Right lung (tissue), 5 donors: Measurements from ENCODE around the gene CLCNKB. TPM values are rescaled to one million over a fixed set of nuclear protein-coding genes. Genes with fewer than 3 reads are reported as not detected.
A peak's percentile ranks its signal among the peaks of the same experiment; 100 is the strongest.
"Not testable (repeated sequence)": the region's sequence is repeated elsewhere in the genome, so short reads cannot be mapped to it uniquely, and the experiment has no call there.

Experiments
- DNase-seq, 2 donors: peaks; one replicate each; pipeline ENCODE4 v3.0.0-alpha.2; 2013
- polyA plus RNA-seq, 5 donors: library from polyadenylated mRNA; unstranded; fragments of 120-200 nt; gene quantifications; one replicate each; pipeline versions ENCODE4 v1.2.1 to v1.2.3, GENCODE V29; 2013; ENCODE audit warnings: inconsistent platforms in 1 of 5, low replicate concordance in 1 of 5; ENCODE audit not compliant: insufficient read length in 5 of 5, insufficient read depth in 1 of 5

The CLCNKB gene
- polyA plus RNA-seq, 5 donors = 4.7 to 6.3 (median 5.7) TPM

DNA sequence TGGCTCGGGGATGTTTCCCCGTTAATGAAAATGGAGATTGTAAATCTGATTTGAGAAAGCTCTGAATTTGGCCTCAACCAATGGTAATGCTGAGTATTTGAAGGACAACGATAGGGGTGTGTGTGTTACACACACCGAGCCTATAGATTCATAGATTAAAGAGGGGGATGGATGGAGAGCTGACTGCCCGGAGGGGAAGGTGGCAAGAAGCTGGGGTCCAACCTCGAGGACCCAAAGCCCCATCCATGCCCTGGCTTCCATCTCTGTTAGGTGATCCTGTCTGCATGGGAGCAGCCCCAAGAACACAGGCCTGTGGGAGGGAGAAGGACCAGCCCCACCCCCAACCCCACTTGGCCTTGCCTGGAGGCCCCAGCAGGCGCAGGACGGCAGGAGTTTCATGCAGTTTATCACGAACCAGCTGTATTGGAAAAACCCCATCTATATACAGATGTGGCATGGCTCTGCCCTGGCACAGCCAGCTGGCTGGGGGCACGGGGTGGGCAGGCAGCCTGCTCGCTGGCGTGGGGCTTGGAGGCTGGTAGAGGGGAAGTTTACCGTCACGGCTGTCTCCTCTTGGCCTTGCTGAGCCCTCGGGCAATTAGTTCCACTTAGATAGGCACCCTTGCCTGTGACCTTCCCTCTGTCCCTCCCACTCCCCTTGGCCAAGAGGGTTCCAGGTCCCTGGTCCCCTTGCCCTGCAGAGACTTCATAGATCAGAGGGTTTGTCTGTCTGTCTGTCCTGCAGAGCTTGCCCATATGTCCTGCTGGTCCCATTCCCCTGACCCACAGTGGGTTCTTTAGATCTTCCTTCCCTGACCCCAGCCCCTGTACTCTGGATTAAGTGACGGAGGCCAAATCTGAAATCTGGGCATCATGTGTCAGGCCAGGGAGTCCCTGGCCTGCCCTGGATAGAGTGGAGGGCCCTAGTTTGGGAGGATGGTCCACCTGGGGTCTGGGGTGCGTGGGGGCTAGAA lies 28.8 kb upstream of the CLCNKB start:
- no peak for DNase-seq

DNA sequence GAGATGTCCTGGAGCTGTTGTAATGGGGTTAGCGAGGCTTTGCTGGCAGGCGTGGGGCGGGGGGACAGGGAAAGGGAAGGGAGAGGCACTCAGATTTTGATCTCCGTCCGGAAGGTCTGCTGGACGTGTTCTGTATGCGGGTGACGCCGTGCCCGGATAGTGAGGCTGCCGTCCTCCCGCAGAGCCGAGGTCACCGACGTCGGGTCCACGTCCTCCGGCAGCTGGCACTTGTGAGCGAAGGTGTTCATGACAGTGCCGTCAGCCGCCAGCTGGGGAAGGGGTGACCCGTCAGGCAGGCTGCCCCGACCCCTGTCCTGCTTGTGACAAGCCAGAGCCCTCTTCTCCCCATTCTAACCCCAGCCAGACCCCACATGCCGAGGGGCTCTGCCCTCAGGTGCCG lies 28.1 kb upstream of the CLCNKB start:
- DNase-seq = no peak

DNA sequence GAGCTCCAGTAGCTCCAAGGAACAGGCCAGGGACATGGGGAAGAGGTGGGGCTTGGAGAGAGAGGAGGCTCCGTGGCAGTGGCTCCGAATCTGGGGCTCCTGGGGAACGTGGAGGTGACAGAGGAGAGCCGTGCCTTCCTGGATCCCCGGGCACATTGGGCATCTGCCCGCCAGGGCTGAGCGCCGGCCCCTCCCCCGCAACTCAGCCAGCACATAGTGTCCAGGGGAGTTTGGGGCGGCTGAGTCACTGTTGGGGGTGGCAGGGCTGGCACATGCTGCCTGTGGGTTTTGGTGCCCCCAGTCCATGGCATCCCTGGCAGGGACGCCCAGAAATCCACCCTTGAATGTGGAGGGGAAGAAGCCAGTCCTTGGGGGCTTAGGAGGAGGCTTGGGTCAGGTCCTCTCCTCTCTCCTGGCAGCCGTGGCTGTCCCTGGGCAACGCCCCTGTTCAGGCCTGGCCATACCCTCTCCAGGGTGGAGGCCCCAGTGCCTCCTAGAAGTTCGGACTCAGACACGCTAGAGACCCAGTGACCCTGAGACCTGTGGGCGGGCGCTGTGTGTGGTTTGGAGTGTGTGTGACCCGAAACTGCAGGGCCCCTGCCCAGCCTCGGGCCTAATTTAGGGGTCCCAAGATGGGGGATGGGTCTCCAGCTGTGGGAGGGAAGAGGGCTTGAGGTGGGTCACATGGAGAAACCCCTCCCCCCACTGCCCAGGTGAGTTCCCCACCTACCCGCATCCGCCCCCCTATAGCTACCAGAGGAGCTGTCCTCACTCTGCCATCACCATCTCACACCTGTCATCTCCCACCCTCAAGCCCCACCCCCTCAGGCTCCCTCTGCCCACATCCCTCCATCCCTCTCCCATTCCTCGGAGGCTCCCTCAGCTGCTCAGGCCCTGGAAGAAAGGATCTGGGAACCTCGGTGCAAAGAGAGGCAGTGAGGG lies 27.4 kb upstream of the CLCNKB start:
- no peak for DNase-seq

DNA sequence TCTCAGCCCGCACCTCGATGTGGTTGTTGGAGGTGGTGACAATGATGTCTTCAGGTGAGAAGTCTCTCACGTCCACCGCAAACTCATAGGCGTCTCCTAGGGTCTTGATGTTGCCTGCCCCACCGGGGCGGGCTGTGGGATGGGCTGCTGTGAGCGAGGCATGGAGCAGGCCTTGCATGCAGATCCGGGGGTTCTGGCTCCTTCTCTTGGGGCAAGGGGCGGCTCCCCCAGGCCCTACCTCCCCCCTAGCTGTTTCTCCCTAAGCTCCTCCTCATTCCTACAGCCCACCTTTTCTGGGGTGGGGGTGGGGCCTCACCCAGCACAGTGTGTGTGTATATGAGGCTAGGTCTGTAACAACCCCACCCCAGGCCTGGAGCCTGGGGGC lies 26.5 kb upstream of the CLCNKB start:
- no peak for DNase-seq

DNA sequence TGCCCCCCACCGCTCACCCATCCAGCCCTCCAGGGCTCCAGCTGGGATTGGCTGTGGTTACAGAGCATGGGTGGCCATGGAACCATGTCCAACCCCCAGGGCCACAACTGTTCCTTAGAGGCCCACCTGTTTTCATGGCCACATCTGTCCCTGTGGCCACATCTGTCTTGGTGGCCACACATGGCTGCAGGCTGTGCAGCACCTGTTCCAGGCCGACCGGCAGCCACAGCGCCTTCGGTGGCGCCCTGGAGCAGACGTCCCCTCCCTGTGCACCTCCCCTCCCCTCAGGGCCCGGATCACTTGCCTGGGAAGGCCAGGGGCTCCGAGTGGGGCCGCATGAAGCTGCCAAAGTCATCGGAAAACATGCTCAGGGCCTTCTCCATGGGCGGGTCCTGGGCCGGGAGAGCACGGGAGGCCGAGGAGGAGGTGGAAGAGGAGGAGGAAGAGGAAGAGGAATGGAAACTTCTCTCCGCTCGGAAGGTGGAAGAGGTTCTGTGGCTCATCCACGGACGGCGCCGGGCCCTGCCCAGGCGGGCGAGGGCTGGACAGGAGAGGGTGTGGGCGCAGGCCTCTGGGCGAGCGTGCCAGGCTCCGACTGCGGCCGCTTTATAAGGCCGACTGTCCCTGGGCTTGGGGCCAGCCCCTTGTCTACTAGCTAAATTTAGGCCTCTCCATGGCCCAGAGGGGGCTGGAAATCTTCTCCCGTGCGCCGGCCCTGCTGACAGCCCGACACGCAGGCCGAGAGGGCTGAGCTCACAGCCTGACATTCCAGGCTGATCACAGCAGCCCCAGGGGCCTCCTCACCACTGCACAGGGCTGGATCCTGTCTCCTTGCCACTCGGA lies 25.9 kb upstream of the CLCNKB start, which contains the start of gene HSPB7:
HSPB7 (minus strand) TSS at position 583 of the 843 bp plus-strand sequence; CDS start at position 503, 80 bp downstream.
- DNase-seq = peak; percentile 68 to 80

DNA sequence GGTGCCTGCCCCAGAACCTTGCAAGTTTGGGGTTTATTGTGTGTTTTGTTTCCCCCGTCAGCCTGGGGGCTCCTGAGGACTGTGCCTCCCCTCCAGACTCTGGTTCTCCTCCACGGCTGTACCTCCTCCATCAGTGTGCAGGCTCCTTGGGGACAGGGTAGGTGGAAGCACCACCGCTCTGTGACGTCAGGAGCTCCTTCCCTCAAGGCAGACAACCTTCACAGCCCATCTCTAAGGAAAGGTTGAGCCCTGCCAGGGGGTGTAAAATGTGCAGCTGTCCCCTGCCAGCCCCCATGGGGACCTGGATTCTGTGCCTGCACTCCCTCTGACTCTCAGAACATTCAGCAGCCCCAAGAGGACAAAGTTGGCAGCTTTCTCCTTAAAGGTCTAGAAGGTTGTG lies 25.3 kb upstream of the CLCNKB start:
- DNase-seq = no peak

DNA sequence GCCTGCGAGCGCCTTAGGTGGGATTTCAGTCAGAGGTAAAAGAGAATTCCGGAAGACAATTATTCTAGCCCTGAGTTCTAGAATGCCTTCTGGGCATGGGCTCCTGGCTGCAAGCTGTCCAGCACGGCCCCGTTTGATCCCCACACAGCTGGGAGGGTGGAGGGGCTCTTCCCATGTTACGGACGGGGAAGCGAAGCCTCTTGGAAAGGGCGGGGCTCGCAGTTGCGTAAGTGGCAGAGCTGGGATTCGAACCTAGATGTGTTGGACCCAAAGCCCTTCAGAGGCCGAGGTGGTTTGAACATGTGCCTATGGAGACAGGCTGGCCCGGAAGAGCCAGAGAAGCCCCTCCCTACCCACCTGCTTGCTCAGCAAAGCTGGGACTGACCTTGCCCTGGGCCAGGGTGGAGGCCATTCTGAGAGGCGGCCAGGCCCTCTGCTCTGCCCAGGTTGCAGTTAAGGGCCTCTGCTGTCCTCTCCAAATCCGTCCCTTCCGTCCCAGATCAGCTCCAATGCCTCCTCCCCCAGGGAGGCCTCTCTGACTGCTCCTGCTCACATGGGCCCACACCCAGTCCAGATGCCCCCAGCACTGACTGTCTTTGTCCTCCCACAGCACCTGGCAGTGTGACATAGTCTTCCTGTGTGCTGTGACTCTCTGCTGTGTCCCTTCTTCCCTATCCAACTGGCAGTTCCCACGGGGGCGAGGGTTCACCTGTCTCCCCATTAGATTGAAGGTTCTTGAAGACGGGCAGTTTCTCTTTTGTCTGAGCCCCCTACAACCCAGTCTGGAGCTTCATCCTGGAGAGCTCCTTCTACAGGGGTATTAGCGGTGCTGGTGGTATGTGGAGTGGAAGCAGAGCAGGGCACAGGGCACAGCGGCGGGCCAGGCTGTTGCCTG lies 24.6 kb upstream of the CLCNKB start:
- DNase-seq = no peak

DNA sequence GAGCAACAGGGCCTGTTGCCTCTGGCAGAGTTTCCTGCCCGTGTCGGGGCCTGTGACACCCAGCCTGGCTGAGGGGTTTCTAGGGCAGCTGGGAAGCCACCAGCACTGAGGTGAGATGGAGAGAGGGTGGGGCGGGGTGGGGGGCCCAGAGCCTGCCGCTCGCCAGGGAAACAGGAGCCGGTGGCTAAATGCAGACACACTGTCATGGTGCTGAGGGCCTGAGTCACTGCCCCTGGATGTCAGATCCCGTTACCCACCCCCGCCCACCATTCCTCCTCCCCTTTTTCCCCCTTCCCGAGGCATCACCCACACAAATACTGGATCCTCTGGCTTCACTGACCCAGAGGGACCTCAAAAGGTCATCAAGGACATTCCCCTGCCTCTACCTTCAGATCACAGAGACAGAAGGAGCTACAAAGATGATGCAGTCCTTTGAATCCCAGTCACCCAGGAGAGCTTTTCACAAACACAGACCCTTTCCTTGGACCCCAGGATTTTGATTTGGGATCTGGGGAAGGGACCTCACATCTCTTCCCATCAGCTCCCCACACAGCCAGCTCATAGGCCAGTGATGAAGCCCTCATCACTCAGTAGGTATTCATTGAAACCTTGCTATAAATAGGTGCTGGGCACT lies 23.8 kb upstream of the CLCNKB start:
- no peak for DNase-seq

DNA sequence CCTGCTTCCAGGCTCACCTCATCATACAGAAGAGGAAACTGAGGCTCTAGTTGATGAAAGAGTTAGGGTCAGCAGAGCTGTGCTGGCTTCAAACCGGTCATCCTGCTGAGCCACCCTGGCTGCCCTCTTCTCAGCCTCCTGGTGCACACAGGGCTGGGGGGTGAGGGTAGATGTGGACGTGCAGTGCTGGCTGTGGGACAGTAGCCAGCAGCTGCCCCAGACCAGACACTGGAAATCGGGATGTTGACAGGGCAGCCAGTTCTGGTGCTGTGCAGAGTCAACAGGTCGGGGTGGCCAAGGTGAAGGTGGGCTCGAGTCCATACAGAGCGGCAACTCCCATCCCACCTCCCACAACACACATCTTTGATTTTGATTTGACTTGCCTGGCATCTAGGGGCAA lies 23.3 kb upstream of the CLCNKB start:
- no peak for DNase-seq

DNA sequence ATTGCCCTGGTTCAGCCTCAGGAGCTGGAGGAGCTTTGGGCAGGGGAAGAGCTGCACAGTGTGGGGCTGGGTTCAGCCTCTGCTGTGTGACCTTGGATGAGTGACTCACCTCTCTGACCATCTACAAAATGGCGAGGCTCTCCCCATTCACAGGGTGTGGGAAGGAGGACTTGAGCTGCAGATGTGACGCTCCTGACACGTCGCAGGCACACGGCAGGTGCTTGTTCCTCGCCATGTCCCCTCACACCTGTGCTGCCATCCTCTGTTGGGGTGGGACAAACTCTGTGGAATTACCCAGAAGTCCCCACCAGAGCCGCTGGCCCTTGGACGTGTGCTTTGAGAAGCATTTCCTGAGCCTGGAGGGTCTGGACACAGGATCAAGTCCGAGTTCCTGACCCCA lies 22.7 kb upstream of the CLCNKB start:
- not testable (repeated sequence) for DNase-seq

DNA sequence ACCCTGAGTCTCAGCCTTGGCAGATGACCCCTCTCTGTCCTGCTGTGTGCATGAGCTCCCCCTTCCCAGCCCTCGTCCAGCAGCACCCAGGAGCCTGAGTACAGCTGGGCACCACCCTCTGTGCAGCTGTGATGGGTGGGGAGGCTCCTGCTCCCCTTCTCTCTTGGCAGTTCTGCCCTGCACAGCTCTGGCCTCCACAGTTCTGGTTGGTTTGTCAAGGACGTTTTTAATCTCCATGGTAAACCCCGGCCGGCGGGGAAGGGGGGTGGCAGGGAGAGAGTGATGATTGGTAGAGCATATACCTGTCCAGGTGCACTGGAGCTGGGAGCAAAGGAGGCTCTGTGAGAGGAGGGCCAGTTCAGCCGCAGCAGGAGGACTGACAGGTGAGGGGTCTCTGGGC lies 21.9 kb upstream of the CLCNKB start, which contains the start of gene CLCNKA:
CLCNKA (plus strand) TSS at position 356 of the 400 bp plus-strand sequence. CDS start 584 bp downstream, outside the sequence.
- no peak for DNase-seq

DNA sequence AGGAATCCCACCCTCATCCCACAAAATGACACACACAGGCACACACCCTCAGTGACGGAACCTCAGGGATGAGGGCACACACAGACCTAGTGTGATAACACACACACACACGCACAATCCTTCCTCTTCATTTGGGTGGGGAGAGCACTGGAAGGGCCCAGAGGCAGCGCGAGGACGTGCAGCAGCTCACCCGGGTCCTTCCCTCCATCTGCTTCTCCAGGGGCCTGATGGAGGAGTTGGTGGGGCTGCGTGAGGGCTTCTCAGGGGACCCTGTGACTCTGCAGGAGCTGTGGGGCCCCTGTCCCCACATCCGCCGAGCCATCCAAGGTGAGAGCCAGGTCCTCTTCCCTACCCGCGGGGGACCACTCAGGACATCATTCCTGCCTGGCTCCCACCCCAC lies 21.2 kb upstream of the CLCNKB start:
- DNase-seq = no peak

DNA sequence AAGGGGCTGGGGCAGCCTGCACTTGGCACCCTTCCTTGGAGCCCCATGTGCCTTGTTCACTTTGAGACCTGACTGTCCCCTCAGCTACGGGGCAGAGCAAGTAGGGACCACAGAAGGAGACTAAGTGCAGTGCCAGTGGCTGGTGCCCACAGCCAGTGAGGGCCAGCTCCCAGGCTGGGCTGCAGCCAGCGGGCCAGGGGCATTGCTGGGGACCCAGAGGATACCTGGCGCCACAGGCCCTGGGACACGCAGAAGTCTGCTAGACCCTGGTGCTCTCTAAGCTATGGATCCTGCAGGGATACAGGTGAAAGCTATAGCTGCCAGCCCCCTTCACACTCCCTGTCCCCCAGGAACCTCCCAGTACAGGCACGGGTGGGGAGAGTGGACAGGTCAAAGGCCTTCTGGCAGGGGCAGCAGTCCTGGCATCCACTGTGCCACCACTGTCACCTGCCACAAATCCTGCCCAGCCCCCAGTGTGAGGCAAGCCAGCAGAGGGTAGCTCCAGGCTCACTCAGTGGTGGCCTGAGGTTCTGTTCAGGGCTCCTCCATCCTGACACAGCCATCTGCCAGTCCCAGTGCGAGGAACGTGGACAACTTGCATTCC lies 20.4 kb upstream of the CLCNKB start:
- no peak for DNase-seq

DNA sequence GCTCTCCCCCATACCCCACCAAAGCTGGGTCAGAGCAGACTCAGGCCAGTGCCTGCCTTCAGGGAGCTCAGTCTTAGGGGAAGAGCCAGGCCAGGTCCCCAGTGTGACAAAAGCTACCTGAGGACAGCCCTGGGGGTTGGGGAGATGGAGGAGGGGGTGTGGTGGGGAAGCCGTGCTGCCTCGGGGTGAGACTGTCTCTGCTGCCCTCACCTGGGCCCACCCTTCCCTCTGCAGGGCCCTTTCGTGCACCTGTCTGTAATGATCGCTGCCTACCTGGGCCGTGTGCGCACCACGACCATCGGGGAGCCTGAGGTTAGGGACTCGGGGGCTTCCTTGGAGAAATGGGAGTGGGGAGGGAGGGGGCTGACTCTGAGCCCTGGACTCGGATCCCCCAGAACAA lies 17.3 kb upstream of the CLCNKB start:
- not testable (repeated sequence) for DNase-seq

DNA sequence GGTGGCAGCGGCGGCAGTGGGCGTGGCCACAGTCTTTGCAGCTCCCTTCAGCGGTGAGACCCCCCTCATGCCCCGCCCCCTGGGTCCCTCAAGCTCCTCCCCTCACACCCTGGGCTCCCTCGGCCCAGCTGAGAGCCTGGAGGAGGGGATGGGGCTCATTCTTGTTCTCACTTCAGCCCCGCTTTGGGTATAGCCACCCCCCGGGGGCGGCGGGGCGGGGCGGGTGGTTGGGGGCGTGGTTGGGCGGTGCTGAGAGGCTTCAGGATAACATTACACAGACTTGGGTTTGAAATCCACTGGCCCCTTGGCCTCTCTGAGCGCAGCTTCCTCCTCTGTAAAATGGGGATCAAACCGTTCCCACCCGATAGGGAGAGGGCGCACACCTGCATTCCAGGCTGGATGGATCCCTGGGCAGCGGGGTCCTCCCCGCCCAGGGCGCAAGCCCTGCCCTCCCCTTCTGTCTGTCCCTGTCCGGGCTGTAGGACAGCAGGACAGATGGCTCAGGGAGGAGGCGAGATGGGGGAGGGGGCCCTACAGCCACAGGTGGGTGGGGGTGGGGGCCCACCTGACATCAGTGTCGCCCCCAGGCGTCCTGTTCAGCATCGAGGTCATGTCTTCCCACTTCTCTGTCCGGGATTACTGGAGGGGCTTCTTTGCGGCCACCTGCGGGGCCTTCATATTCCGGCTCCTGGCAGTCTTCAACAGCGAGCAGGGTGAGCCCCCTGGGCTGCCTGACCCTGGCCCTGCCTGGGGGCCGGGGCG lies 16.7 kb upstream of the CLCNKB start:
- no peak for DNase-seq

DNA sequence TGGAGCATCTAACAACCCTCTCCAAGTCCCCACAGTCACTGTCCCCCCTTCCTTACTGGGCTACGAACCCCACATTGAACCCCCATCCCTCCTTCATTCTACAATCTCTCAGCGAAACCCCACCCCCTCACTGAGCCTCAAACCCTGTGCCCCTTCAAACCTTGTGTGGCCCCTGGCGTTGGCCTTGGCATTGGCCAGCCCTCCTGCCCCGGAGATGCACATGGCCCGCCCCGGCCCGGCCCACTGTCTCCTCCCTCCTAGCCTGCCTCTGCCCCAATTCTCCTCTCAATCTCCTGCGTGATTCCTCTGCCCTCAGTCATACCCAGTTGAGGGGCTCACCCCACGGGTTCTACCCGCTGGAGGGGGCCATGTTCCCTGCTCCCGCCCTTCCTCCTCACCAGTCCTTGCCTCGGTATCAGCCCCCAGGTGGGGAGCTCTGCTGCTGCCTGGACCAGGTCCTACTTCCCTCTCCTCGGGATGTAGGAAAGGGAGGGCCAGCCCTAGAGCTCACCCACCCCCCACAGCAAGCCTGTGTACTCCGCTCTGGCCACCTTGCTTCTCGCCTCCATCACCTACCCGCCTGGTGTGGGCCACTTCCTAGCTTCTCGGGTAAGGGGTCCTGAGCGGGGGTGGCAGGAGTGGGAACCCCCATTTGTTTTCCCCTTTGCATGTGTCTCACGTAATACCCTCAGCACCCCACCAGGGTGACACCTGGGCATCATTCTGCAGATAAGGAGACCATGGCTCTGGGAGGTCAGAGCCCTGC lies 15.2 kb upstream of the CLCNKB start:
- no peak for DNase-seq

DNA sequence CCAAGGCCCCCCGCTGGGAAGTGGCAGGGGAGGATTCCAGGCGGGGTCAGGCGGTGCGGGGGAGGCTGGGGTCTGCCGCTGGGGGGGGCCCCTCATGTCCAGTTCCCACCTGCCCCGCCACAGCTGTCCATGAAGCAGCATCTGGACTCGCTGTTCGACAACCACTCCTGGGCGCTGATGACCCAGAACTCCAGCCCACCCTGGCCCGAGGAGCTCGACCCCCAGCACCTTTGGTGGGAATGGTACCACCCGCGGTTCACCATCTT lies 14.6 kb upstream of the CLCNKB start:
- DNase-seq = not testable (repeated sequence)

DNA sequence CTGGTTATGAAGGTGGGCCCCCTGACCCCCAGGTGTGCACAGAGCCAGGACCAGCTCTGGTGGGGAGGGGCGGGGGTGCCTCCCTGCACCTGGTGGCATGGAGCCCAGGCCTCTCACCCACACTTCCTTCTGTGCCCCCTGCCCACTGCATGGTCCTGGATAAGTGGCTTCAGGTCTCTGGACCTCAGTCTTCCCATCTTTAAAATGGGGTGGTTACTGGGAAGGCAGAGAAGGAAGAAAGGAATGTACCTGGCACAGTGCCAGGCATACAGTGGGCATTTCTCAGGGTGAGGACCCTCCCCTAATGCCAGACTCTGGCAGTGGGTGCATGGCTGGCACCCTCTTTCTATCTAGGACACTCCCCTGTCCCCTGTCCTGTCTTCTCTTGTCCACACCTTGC lies 14.3 kb upstream of the CLCNKB start:
- no peak for DNase-seq
